NCI-H2081 treated with DMSO at 0.1 percent for 48 hours (cell line): ENCODE results near the gene RELN.

ENCODE experiments used
- DNase-seq: peaks from one replicate; lab custom pipeline; 2025; lab: John Stamatoyannopoulos, UW

RELN gene

GRCh38 chr7:103715376-103716120, 273.9 kb downstream of the RELN start:
- no peak for DNase-seq

GRCh38 chr7:103714376-103714927, 275.0 kb downstream of the RELN start:
- DNase-seq: no peak

- no peak for DNase-seq
Observed at GRCh38 chr7:103712991-103713778, 276.3 kb downstream of the RELN start.

GRCh38 chr7:103711413-103711812, 278.0 kb downstream of the RELN start:
- DNase-seq: no peak

- no peak for DNase-seq
Observed at GRCh38 chr7:103710247-103710646, 279.2 kb downstream of the RELN start.

- no peak for DNase-seq
Observed at GRCh38 chr7:103706805-103707204, 282.7 kb downstream of the RELN start.

- no peak for DNase-seq
Observed at GRCh38 chr7:103705542-103705941, 283.9 kb downstream of the RELN start.

GRCh38 chr7:103704701-103705100, 284.8 kb downstream of the RELN start:
- no peak for DNase-seq

- DNase-seq: no peak
Observed at GRCh38 chr7:103702982-103703381, 286.5 kb downstream of the RELN start.

GRCh38 chr7:103702454-103702853, 287.0 kb downstream of the RELN start:
- no peak for DNase-seq

- no peak for DNase-seq
Observed at GRCh38 chr7:103699032-103699431, 290.4 kb downstream of the RELN start.

GRCh38 chr7:103698064-103698463, 291.4 kb downstream of the RELN start:
- DNase-seq: no peak

GRCh38 chr7:103695521-103695920, 293.9 kb downstream of the RELN start:
- no peak for DNase-seq

- DNase-seq: no peak
Observed at GRCh38 chr7:103694304-103694703, 295.2 kb downstream of the RELN start.

GRCh38 chr7:103691291-103691690, 298.2 kb downstream of the RELN start:
- DNase-seq: no peak

GRCh38 chr7:103690242-103690974, 299.1 kb downstream of the RELN start:
- DNase-seq: no peak

- DNase-seq: no peak
Observed at GRCh38 chr7:103689255-103689654, 300.2 kb downstream of the RELN start.

- DNase-seq: no peak
Observed at GRCh38 chr7:103687951-103688350, 301.5 kb downstream of the RELN start.

- no peak for DNase-seq
Observed at GRCh38 chr7:103687272-103687671, 302.2 kb downstream of the RELN start.

GRCh38 chr7:103686763-103687162, 302.7 kb downstream of the RELN start:
- no peak for DNase-seq

GRCh38 chr7:103686064-103686463, 303.4 kb downstream of the RELN start:
- DNase-seq: no peak

- no peak for DNase-seq
Observed at GRCh38 chr7:103685646-103686045, 303.8 kb downstream of the RELN start.
